ENCODE measurements around the gene NOS1AP. TPM values are rescaled to one million over a fixed set of nuclear protein-coding genes. Genes with fewer than 3 reads are reported as not detected.

Gene NOS1AP
- under 0.01 and 0.32 TPM in 2 replicates for total RNA-seq

DNA sequence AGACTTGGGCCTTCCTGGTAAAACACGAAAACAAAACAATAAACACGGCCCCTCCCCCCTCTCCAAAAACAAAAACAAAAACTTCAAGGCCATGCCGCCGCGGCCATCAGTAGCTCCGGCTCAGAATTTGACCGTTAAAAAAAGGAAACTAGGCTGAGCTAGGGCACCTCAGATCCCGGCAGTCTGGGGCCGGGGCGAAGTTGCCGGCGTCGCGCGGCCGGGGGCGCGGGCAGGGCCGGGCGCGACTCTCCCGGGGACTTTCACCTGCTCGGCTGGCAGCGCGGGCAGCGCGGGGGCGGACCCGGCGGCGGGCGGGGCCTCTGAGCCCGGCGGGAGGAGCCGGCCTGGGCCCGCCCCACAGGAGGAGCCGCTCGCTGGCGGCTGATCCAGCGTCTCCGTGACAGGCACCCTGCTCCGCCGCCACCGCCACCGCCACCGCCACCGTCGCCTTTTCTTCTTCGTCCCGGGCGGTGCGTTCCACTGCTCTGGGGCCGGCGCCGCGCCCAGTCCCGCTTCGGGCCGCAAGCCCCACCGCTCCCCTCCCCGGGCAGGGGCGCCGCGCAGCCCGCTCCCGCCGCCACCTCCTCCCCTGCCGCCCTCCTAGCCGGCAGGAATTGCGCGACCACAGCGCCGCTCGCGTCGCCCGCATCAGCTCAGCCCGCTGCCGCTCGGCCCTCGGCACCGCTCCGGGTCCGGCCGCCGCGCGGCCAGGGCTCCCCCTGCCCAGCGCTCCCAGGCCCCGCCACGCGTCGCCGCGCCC lies at the start of gene NOS1AP:
Gene NOS1AP, plus strand, starts transcription at position 358 of the 760 bp plus-strand sequence. CDS start 487 bp downstream, outside the sequence.

GRCh38 chr1:162023547-162024501 lies 45.7 kb upstream of the NOS1AP start, which contains the start of gene OLFML2B:
TSS of gene OLFML2B (minus strand) at chr1:162023869. CDS start at chr1:162023430, 439 bp downstream.

GRCh38 chr1:162376691-162377090 lies 307.2 kb downstream of the NOS1AP start, which contains the start of gene SPATA46:
TSS of gene SPATA46 (minus strand) at chr1:162376854. CDS start at chr1:162376790, 64 bp downstream.

DNA sequence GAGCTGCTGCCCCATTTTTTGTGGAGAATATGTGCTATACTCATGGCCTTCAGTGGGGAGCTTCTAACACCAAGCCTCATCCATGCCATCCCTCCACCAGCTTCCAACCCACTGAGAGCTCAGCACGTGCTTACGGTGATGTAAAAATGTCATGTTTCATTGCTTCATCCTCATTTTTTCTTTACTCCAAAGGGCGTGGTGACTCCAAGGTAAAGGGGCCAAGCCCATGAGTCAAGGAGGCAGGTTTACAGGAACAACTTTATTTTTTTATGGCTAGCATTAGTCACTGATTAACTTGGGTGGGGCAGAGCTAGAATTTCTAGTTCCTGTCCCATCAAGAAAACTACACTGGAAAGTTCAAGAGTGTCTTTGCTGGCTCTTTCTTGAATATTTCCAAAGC lies 311.9 kb downstream of the NOS1AP start, which contains the start of gene C1orf226:
Gene C1orf226, plus strand, starts transcription at position 346 of the 400 bp plus-strand sequence. CDS start 174 bp downstream, outside the sequence.

DNA sequence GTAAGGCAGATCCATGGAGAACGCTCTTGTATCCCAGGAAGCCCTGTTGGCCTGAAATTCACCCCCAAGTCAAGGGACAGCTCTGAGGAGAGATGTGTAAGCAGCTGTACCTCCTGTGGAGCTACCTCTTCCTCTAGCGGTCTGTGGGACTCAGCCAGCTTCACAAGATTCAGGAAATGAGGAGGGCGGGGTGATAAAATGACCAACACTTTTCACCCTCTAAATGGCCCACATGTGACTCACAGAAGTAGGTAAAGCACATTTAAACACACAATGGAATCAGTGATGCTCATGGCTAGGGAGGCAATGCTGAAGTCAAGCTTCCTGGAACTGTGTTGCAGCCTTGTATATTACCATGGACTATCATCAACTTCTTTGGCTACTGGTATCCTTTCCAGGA lies 342.5 kb downstream of the NOS1AP start, which contains the start of gene SH2D1B:
Gene SH2D1B, minus strand, starts transcription at position 135 of the 400 bp plus-strand sequence. Its CDS starts 120 bp downstream, at position 15.

Small RNA genes lying within 50 kb of the gene (small RNA-seq; reads per million reads assigned to genes)
- not detected for gene MIR4654
- not detected for gene MIR556
- not detected for gene RNA5SP61

Other genes starting within 250 kb of the NOS1AP start
- gene OLFML2B, start 45.8 kb upstream of the NOS1AP start, total RNA-seq: 84.0 and 126 TPM in 2 replicates

All from hair follicle dermal papilla cell (primary cell).